Effector memory CD8-positive, alpha-beta T cell (primary cell): ENCODE measurements around the gene KEAP1.
A peak's percentile ranks its signal among the peaks of the same experiment; 100 is the strongest.
"Not testable (repeated sequence)": the region's sequence is repeated elsewhere in the genome, so short reads cannot be mapped to it uniquely, and the experiment has no call there.

ENCODE experiments used
- ATAC-seq: fragments of 150-1000 bp; cut with Tn5 transposase; replicated peaks from 2 replicates; pipeline ENCODE4 v1.10.0; 2021; ENCODE audit warnings: mild to moderate bottlenecking, moderate library complexity
- DNase-seq, 3 experiments: peaks; one replicate each; pipeline ENCODE4 v3.0.0; 2021
- H3K27ac Mint-ChIP-seq, 2 donors: one replicate each; pipeline ENCODE4 v1.8.0; 2022; ENCODE audit warnings: mild to moderate bottlenecking in 2 of 2, mixed read lengths in 2 of 2, moderate library complexity in 2 of 2
- H3K27me3 Mint-ChIP-seq, 2 donors: one replicate each; pipeline ENCODE4 v1.8.0; 2022; ENCODE audit warnings: mixed read lengths in 2 of 2
- H3K36me3 Mint-ChIP-seq: one replicate; pipeline ENCODE4 v1.8.0; 2022; ENCODE audit warnings: mild to moderate bottlenecking, moderate library complexity, mixed read lengths; ENCODE audit not compliant: insufficient read depth
- H3K4me1 Mint-ChIP-seq, 2 donors: one replicate each; pipeline ENCODE4 v1.8.0; 2022; ENCODE audit warnings: low read depth in 2 of 2, mixed read lengths in 2 of 2
- H3K4me3 Mint-ChIP-seq, 2 donors: one replicate each; pipeline ENCODE4 v1.8.0; 2022; ENCODE audit warnings: mild to moderate bottlenecking in 2 of 2, mixed read lengths in 2 of 2, moderate library complexity in 2 of 2
- H3K9me3 Mint-ChIP-seq, 2 donors: one replicate each; pipeline ENCODE4 v1.8.0; 2022; ENCODE audit warnings: mixed read lengths in 2 of 2
- total RNA-seq, 9 experiments: gene quantifications; one replicate each; lab custom pipeline; 2026; lab: John Stamatoyannopoulos, UW

Gene KEAP1
- 18.8 to 119 (median 65.7) reads per million in 9 experiments for total RNA-seq

GRCh38 chr19:10503002-10503789, at the start of gene KEAP1:
TSS of gene KEAP1 (minus strand) at chr19:10503356. CDS start at chr19:10500033, 3,323 bp downstream.
- no peaks in the 10 kb centered on the region for H3K9me3 Mint-ChIP-seq
- H3K4me3 Mint-ChIP-seq: peak within 1 kb of the TSS; percentile 87 to 90
- no peaks in the 10 kb centered on the region for H3K27me3 Mint-ChIP-seq
- DNase-seq (no peak), ATAC-seq (peak; percentile 12)
- H3K27ac Mint-ChIP-seq: peak within 1 kb of the TSS; percentile 89 to 93
- peaks cover 20% of the 10 kb centered on the region for H3K36me3 Mint-ChIP-seq
- peaks cover 33 to 36% of the 10 kb centered on the region in 2 donors for H3K4me1 Mint-ChIP-seq

- Mint-ChIP-seq H3K4me1 (peaks cover 32 to 40% of the 10 kb centered on the region in 2 donors), H3K27me3 (no peaks in the 10 kb centered on the region), H3K36me3 (peaks cover 84% of the 10 kb centered on the region), H3K4me3 (peak overlapping the region; percentile 75 to 76), H3K9me3 (no peaks in the 10 kb centered on the region), H3K27ac (peak overlapping the region; percentile 93 to 94)
- ATAC-seq (no peak), DNase-seq (no peak)
Observed at GRCh38 chr19:10552510-10553053, 49.4 kb upstream of the KEAP1 start.

- peak; percentile 42 to 47 (median 44) for DNase-seq
- Mint-ChIP-seq H3K4me1 (peaks cover 34 to 40% of the 10 kb centered on the region in 2 donors), H3K4me3 (peak overlapping the region; percentile 33 to 51), H3K27me3 (no peaks in the 10 kb centered on the region), H3K36me3 (peaks cover 85% of the 10 kb centered on the region), H3K9me3 (no peaks in the 10 kb centered on the region), H3K27ac (peak overlapping the region; percentile 93 to 94)
- no peak for ATAC-seq
Observed at GRCh38 chr19:10551698-10552301, 48.6 kb upstream of the KEAP1 start.

GRCh38 chr19:10551006-10551405, 47.9 kb upstream of the KEAP1 start:
- H3K27ac Mint-ChIP-seq: peak overlapping the region; percentile 93 to 94

GRCh38 chr19:10550336-10550735, 47.2 kb upstream of the KEAP1 start:
- peaks cover 33 to 34% of the 10 kb centered on the region in 2 donors for H3K4me1 Mint-ChIP-seq
- DNase-seq (no peak), ATAC-seq (no peak)
- H3K9me3 Mint-ChIP-seq: no peaks in the 10 kb centered on the region
- H3K27me3 Mint-ChIP-seq: no peaks in the 10 kb centered on the region
- peak overlapping the region; percentile 93 to 94 for H3K27ac Mint-ChIP-seq
- peak overlapping the region in 1 of 2 donors; percentile 43 for H3K4me3 Mint-ChIP-seq
- H3K36me3 Mint-ChIP-seq: peaks cover 83% of the 10 kb centered on the region

More at GRCh38 chr19:10551006-10551405, 47.9 kb upstream of the KEAP1 start:
- H3K9me3 Mint-ChIP-seq, H3K27me3 Mint-ChIP-seq, DNase-seq, ATAC-seq: not testable (repeated sequence)
- Mint-ChIP-seq H3K4me1 (peaks cover 34 to 37% of the 10 kb centered on the region in 2 donors), H3K4me3 (peak overlapping the region in 1 of 2 donors; percentile 22), H3K36me3 (peaks cover 80% of the 10 kb centered on the region)

- Mint-ChIP-seq H3K27me3 (no peaks in the 10 kb centered on the region), H3K27ac (peak overlapping the region in 1 of 2 donors; percentile 94), H3K9me3 (no peaks in the 10 kb centered on the region), H3K4me1 (peaks cover 36 to 39% of the 10 kb centered on the region in 2 donors), H3K4me3 (no peak overlapping the region), H3K36me3 (peaks cover 82% of the 10 kb centered on the region)
- DNase-seq: no peak
- ATAC-seq: no peak
Observed at GRCh38 chr19:10549733-10550132, 46.6 kb upstream of the KEAP1 start.

- ATAC-seq: no peak
- Mint-ChIP-seq H3K4me1 (peaks cover 32% of the 10 kb centered on the region in 2 donors), H3K36me3 (peaks cover 77% of the 10 kb centered on the region), H3K27me3 (no peaks in the 10 kb centered on the region), H3K27ac (peak overlapping the region in 1 of 2 donors; percentile 94), H3K9me3 (no peaks in the 10 kb centered on the region), H3K4me3 (no peak overlapping the region)
- DNase-seq: no peak
Observed at GRCh38 chr19:10548746-10549276, 45.7 kb upstream of the KEAP1 start.

- ATAC-seq (no peak), DNase-seq (no peak)
- H3K36me3 Mint-ChIP-seq: peaks cover 64% of the 10 kb centered on the region
- no peak overlapping the region for H3K4me3 Mint-ChIP-seq
- peaks cover 15 to 17% of the 10 kb centered on the region in 2 donors for H3K4me1 Mint-ChIP-seq
- H3K9me3 Mint-ChIP-seq: no peaks in the 10 kb centered on the region
- H3K27ac Mint-ChIP-seq: peak overlapping the region in 1 of 2 donors; percentile 72
- no peaks in the 10 kb centered on the region for H3K27me3 Mint-ChIP-seq
Observed at GRCh38 chr19:10546817-10547216, 43.7 kb upstream of the KEAP1 start.

GRCh38 chr19:10544753-10545251, 41.6 kb upstream of the KEAP1 start:
- DNase-seq (no peak), ATAC-seq (no peak)
- peak overlapping the region; percentile 90 to 91 for H3K4me3 Mint-ChIP-seq
- peak overlapping the region; percentile 86 to 91 for H3K27ac Mint-ChIP-seq
- H3K27me3 Mint-ChIP-seq: peaks cover 6 to 10% of the 10 kb centered on the region in 2 donors
- H3K9me3 Mint-ChIP-seq: no peaks in the 10 kb centered on the region
- peaks cover 17 to 19% of the 10 kb centered on the region in 2 donors for H3K4me1 Mint-ChIP-seq
- H3K36me3 Mint-ChIP-seq: peaks cover 47% of the 10 kb centered on the region

GRCh38 chr19:10544242-10544752, 41.1 kb upstream of the KEAP1 start:
- Mint-ChIP-seq H3K36me3 (peaks cover 43% of the 10 kb centered on the region), H3K4me3 (peak overlapping the region; percentile 90 to 91), H3K9me3 (no peaks in the 10 kb centered on the region), H3K27ac (peak overlapping the region; percentile 86 to 91), H3K27me3 (peaks cover 6 to 11% of the 10 kb centered on the region in 2 donors), H3K4me1 (peaks cover 17 to 19% of the 10 kb centered on the region in 2 donors)
- ATAC-seq: no peak
- no peak for DNase-seq

- Mint-ChIP-seq H3K27ac (peak within 1 kb of the TSS; percentile 86 to 91), H3K9me3 (no peaks in the 10 kb centered on the region), H3K36me3 (peaks cover 37% of the 10 kb centered on the region), H3K4me1 (peaks cover 17 to 19% of the 10 kb centered on the region in 2 donors), H3K4me3 (peak within 1 kb of the TSS; percentile 90 to 91), H3K27me3 (peaks cover 6 to 16% of the 10 kb centered on the region in 2 donors)
- ATAC-seq (peak; percentile 83), DNase-seq (peak; percentile 74 to 77 (median 76))
Observed at GRCh38 chr19:10543420-10544241, 40.5 kb upstream of the KEAP1 start, which contains the start of gene ATG4D. TSS of gene ATG4D (plus strand) at chr19:10543904. CDS start at chr19:10544091, 187 bp downstream.

- peaks cover 31% of the 10 kb centered on the region for H3K36me3 Mint-ChIP-seq
- ATAC-seq (no peak), DNase-seq (no peak)
- peaks cover 17 to 19% of the 10 kb centered on the region in 2 donors for H3K4me1 Mint-ChIP-seq
- no peaks in the 10 kb centered on the region for H3K9me3 Mint-ChIP-seq
- H3K27me3 Mint-ChIP-seq: peaks cover 6 to 21% of the 10 kb centered on the region in 2 donors
- peak overlapping the region in 1 of 2 donors; percentile 85 for H3K27ac Mint-ChIP-seq
- H3K4me3 Mint-ChIP-seq: peak overlapping the region; percentile 69 to 73
Observed at GRCh38 chr19:10543059-10543419, 39.9 kb upstream of the KEAP1 start.
